Measurements from ENCODE around the gene RELN. TPM values are rescaled to one million over a fixed set of nuclear protein-coding genes. Genes with fewer than 3 reads are reported as not detected.

The RELN gene
- under 0.01 TPM in 1 of 2 replicates, not detected in the other for total RNA-seq

GRCh38 chr7:103989200-103989784, at the start of gene RELN:
TSS of gene RELN (minus strand) at chr7:103989658. CDS start at chr7:103989356, 302 bp downstream.

GRCh38 chr7:103446049-103446520, 543.4 kb downstream of the RELN start, which contains the start of gene SLC26A5:
TSS of gene SLC26A5 (minus strand) at chr7:103446207. CDS start at chr7:103421514, 24,693 bp downstream.

Small RNA genes within 50 kb of the gene (small RNA-seq; reads per million reads assigned to genes)
- not detected for gene RF00019

Other genes starting within 250 kb of the RELN start
- gene ORC5, start 218.4 kb upstream of the RELN start, total RNA-seq: 12.3 and 17.3 TPM in 2 replicates

All from placental epithelial cell (primary cell).